Tibial nerve (tissue), 4 donors: ENCODE data around the gene COG5. TPM values are rescaled to one million over a fixed set of nuclear protein-coding genes. Genes with fewer than 3 reads are reported as not detected.

Source experiments
- DNase-seq, 2 donors: peaks; one replicate each; pipeline ENCODE4 v3.0.0-alpha.2; 2019; ENCODE audit warnings: low spot score in 2 of 2
- H3K27ac ChIP-seq, 4 donors: fragments of 200-600 bp; sonication (generic) in 3 of 4; one replicate each; pipeline ENCODE4 v1.5.1; 2017 to 2019; ENCODE audit warnings: mild to moderate bottlenecking in 1 of 4
- H3K27me3 ChIP-seq, 2 donors: fragments of 200-600 bp; sonication (generic) in 1 of 2; one replicate each; pipeline versions ENCODE4 v1.5.1 to v1.6.0; 2017 to 2019
- H3K36me3 ChIP-seq, 3 donors: fragments of 200-600 bp; sonication (generic); one replicate each; pipeline ENCODE4 v1.5.1; 2018 to 2019
- H3K4me1 ChIP-seq, 4 donors: fragments of 200-600 bp; sonication (generic) in 3 of 4; one replicate each; pipeline ENCODE4 v1.5.1; 2017 to 2019
- H3K4me3 ChIP-seq, 4 donors: fragments of 200-600 bp; sonication (generic) in 3 of 4; one replicate each; pipeline ENCODE4 v1.5.1; 2017 to 2019; ENCODE audit warnings: mild to moderate bottlenecking in 1 of 4, moderate library complexity in 1 of 4
- H3K9me3 ChIP-seq, 4 donors: fragments of 200-600 bp; sonication (generic) in 3 of 4; one replicate each; pipeline ENCODE4 v1.5.1; 2017 to 2019
- CTCF ChIP-seq, 5 experiments: fragments of 200-600 bp in 3 of 5; fragments of 450-650 bp in 2 of 5; sonication (generic) in 3 of 5; IDR thresholded peaks; one replicate each; pipeline ENCODE4 v1.5.1; 2016 to 2019; ENCODE audit warnings: antibody characterized with exemption in 5 of 5, mild to moderate bottlenecking in 3 of 5, moderate library complexity in 2 of 5
- EP300 ChIP-seq, 2 donors: sonication (generic); formaldehyde crosslinking; IDR thresholded peaks; one replicate each; pipeline ENCODE4 v1.6.1; 2017; ENCODE audit warnings: antibody characterized with exemption in 2 of 2, mild to moderate bottlenecking in 1 of 2
- POLR2A ChIP-seq, 2 donors: fragments of 450-650 bp; IDR thresholded peaks; one replicate each; pipeline ENCODE4 v1.6.1; 2017; ENCODE audit warnings: antibody characterized with exemption in 2 of 2, mild to moderate bottlenecking in 2 of 2, moderate library complexity in 2 of 2
- WGBS, 2 donors: methylation state at CpG; one replicate each; pipeline ENCODE4 v1.1.5; 2018; 5-methylcytosine and 5-hydroxymethylcytosine counted together
- total RNA-seq, 4 donors: library from RNA; depleted of rRNA; stranded (reverse); fragments of >200 nt; gene quantifications; one replicate each; pipeline ENCODE4 v1.1.0, GENCODE V29; 2016

Gene COG5
- total RNA-seq, 4 donors from 2014 or later = 26.7 to 35.7 (median 32.6) TPM

GRCh38 chr7:107190090-107190489, 373.6 kb downstream of the COG5 start:
- peaks cover 0 to 19% (median 0%) of the 10 kb centered on the region in 4 donors for H3K4me1 ChIP-seq
- H3K36me3 ChIP-seq = peaks cover 2 to 87% (median 24%) of the 10 kb centered on the region in 3 donors
- DNase-seq = no peak
- no peak overlapping the region for H3K4me3 ChIP-seq
- no peak overlapping the region for H3K27ac ChIP-seq
- H3K9me3 ChIP-seq = no peaks in the 10 kb centered on the region
- WGBS, 2 donors = 95 to 99% methylated on average over 2 of the region's 2 CpGs
- no peaks in the 10 kb centered on the region for H3K27me3 ChIP-seq
- TF ChIP-seq POLR2A (IDR thresholded peaks at IDR 0.05) (no peak), CTCF (IDR thresholded peaks at IDR 0.05) (no peak), EP300 (IDR thresholded peaks at IDR 0.05) (no peak)

GRCh38 chr7:107187774-107188173, 375.9 kb downstream of the COG5 start:
- H3K9me3 ChIP-seq = no peaks in the 10 kb centered on the region
- H3K4me1 ChIP-seq = peaks cover 0 to 9% (median 0%) of the 10 kb centered on the region in 4 donors
- DNase-seq = no peak
- no peak overlapping the region for H3K4me3 ChIP-seq
- WGBS, 2 donors = 78 to 79% methylated on average over 2 of the region's 2 CpGs
- no peak for TF ChIP-seq POLR2A (IDR thresholded peaks at IDR 0.05)
- TF ChIP-seq EP300 (IDR thresholded peaks at IDR 0.05) = no peak
- no peak for TF ChIP-seq CTCF (IDR thresholded peaks at IDR 0.05)
- peaks cover 2 to 97% (median 28%) of the 10 kb centered on the region in 3 donors for H3K36me3 ChIP-seq
- no peak overlapping the region for H3K27ac ChIP-seq
- H3K27me3 ChIP-seq = no peaks in the 10 kb centered on the region

- Histone ChIP-seq H3K4me1 (peaks cover 0 to 24% (median under 1%) of the 10 kb centered on the region in 4 donors), H3K9me3 (no peaks in the 10 kb centered on the region), H3K36me3 (peaks cover 2 to 98% (median 26%) of the 10 kb centered on the region in 3 donors), H3K4me3 (no peak overlapping the region), H3K27me3 (no peaks in the 10 kb centered on the region), H3K27ac (no peak overlapping the region)
- WGBS, 2 donors = 94% methylated on average over 4 of the region's 4 CpGs
- DNase-seq = no peak
- no peak for TF ChIP-seq POLR2A (IDR thresholded peaks at IDR 0.05)
- no peak for TF ChIP-seq EP300 (IDR thresholded peaks at IDR 0.05)
- TF ChIP-seq CTCF (IDR thresholded peaks at IDR 0.05) = no peak
These were observed 377.5 kb downstream of the COG5 start for GRCh38 chr7:107186240-107186639.

GRCh38 chr7:107185716-107186115, 378.0 kb downstream of the COG5 start:
- peaks cover 2 to 98% (median 26%) of the 10 kb centered on the region in 3 donors for H3K36me3 ChIP-seq
- WGBS, 2 donors = 80 to 81% methylated on average over 4 of the region's 4 CpGs
- no peaks in the 10 kb centered on the region for H3K27me3 ChIP-seq
- TF ChIP-seq CTCF (IDR thresholded peaks at IDR 0.05) (no peak), POLR2A (IDR thresholded peaks at IDR 0.05) (no peak), EP300 (IDR thresholded peaks at IDR 0.05) (no peak)
- peaks cover 0 to 29% (median 4%) of the 10 kb centered on the region in 4 donors for H3K4me1 ChIP-seq
- H3K27ac ChIP-seq = no peak overlapping the region
- no peak for DNase-seq
- H3K4me3 ChIP-seq = no peak overlapping the region
- no peaks in the 10 kb centered on the region for H3K9me3 ChIP-seq

- Histone ChIP-seq H3K27me3 (no peaks in the 10 kb centered on the region), H3K4me3 (no peak overlapping the region), H3K9me3 (no peaks in the 10 kb centered on the region), H3K27ac (no peak overlapping the region), H3K4me1 (peaks cover 0 to 74% (median 21%) of the 10 kb centered on the region in 4 donors), H3K36me3 (peaks cover 0 to 70% (median 13%) of the 10 kb centered on the region in 3 donors)
- WGBS, 2 donors = 91 to 92% methylated on average over 5 of the region's 5 CpGs
- DNase-seq = no peak
- no peak for TF ChIP-seq EP300 (IDR thresholded peaks at IDR 0.05)
- no peak for TF ChIP-seq CTCF (IDR thresholded peaks at IDR 0.05)
- TF ChIP-seq POLR2A (IDR thresholded peaks at IDR 0.05) = no peak
These were observed 382.5 kb downstream of the COG5 start for GRCh38 chr7:107181172-107181571.
